ENCODE data around the gene IGSF6.
"Not testable (repeated sequence)": the region's sequence is repeated elsewhere in the genome, so short reads cannot be mapped to it uniquely, and the experiment has no call there.

Gene IGSF6

GRCh38 chr16:21664801-21665492, 12.5 kb upstream of the IGSF6 start:
- H3K27me3 Mint-ChIP-seq (ENCODE audit: low read depth) = peaks cover 33% of the 10 kb centered on the region
- H3K9me3 Mint-ChIP-seq = no peaks in the 10 kb centered on the region
- H3K36me3 Mint-ChIP-seq (ENCODE audit: low read depth) = no peaks in the 10 kb centered on the region
- no peak overlapping the region for H3K4me3 Mint-ChIP-seq
- H3K4me1 Mint-ChIP-seq (ENCODE audit: low read depth) = peaks cover 10% of the 10 kb centered on the region
- H3K27ac Mint-ChIP-seq = no peak overlapping the region

- Mint-ChIP-seq H3K9me3 (no peaks in the 10 kb centered on the region), H3K27ac (no peak within 1 kb of the TSS), H3K27me3 (ENCODE audit: low read depth) (peaks cover 33% of the 10 kb centered on the region), H3K4me1 (ENCODE audit: low read depth) (peaks cover 10% of the 10 kb centered on the region), H3K36me3 (ENCODE audit: low read depth) (no peaks in the 10 kb centered on the region), H3K4me3 (peak within 1 kb of the TSS; percentile 54)
Observed at GRCh38 chr16:21663889-21664647, 11.7 kb upstream of the IGSF6 start, which contains the start of gene OTOA. Gene OTOA, plus strand, starts transcription at chr16:21663968. Its CDS starts 14,547 bp downstream, at chr16:21678515.

- H3K27me3 Mint-ChIP-seq (ENCODE audit: low read depth) = peaks cover 16% of the 10 kb centered on the region
- H3K9me3 Mint-ChIP-seq = no peaks in the 10 kb centered on the region
- no peak overlapping the region for H3K4me3 Mint-ChIP-seq
- peaks cover 10% of the 10 kb centered on the region for H3K36me3 Mint-ChIP-seq (ENCODE audit: low read depth)
- no peak overlapping the region for H3K27ac Mint-ChIP-seq
- H3K4me1 Mint-ChIP-seq (ENCODE audit: low read depth) = peaks cover 26% of the 10 kb centered on the region
Observed at GRCh38 chr16:21659124-21659523, 6.7 kb upstream of the IGSF6 start.

GRCh38 chr16:21656795-21657768, 4.7 kb upstream of the IGSF6 start:
- Mint-ChIP-seq H3K27ac (peak overlapping the region; percentile 47), H3K9me3 (no peaks in the 10 kb centered on the region), H3K27me3 (ENCODE audit: low read depth) (no peaks in the 10 kb centered on the region), H3K4me1 (ENCODE audit: low read depth) (peaks cover 29% of the 10 kb centered on the region), H3K36me3 (ENCODE audit: low read depth) (peaks cover 13% of the 10 kb centered on the region), H3K4me3 (no peak overlapping the region)

GRCh38 chr16:21654881-21655280, 2.5 kb upstream of the IGSF6 start:
- no peaks in the 10 kb centered on the region for H3K9me3 Mint-ChIP-seq
- peaks cover 22% of the 10 kb centered on the region for H3K4me1 Mint-ChIP-seq (ENCODE audit: low read depth)
- H3K27ac Mint-ChIP-seq = no peak overlapping the region
- H3K36me3 Mint-ChIP-seq (ENCODE audit: low read depth) = peaks cover 13% of the 10 kb centered on the region
- no peaks in the 10 kb centered on the region for H3K27me3 Mint-ChIP-seq (ENCODE audit: low read depth)
- H3K4me3 Mint-ChIP-seq = no peak overlapping the region

GRCh38 chr16:21654466-21654865, 2.1 kb upstream of the IGSF6 start:
- no peaks in the 10 kb centered on the region for H3K9me3 Mint-ChIP-seq
- H3K27me3 Mint-ChIP-seq (ENCODE audit: low read depth) = no peaks in the 10 kb centered on the region
- no peak overlapping the region for H3K27ac Mint-ChIP-seq
- H3K4me1 Mint-ChIP-seq (ENCODE audit: low read depth) = peaks cover 22% of the 10 kb centered on the region
- peaks cover 13% of the 10 kb centered on the region for H3K36me3 Mint-ChIP-seq (ENCODE audit: low read depth)
- no peak overlapping the region for H3K4me3 Mint-ChIP-seq

- Mint-ChIP-seq H3K36me3 (ENCODE audit: low read depth) (peaks cover 13% of the 10 kb centered on the region), H3K27ac (no peak overlapping the region), H3K4me3 (no peak overlapping the region), H3K4me1 (ENCODE audit: low read depth) (peaks cover 23% of the 10 kb centered on the region), H3K27me3 (ENCODE audit: low read depth) (no peaks in the 10 kb centered on the region), H3K9me3 (no peaks in the 10 kb centered on the region)
Observed at GRCh38 chr16:21653571-21653970, 1.2 kb upstream of the IGSF6 start.

GRCh38 chr16:21651515-21651914, 893 bp downstream of the IGSF6 start:
- Mint-ChIP-seq H3K27ac (no peak overlapping the region), H3K36me3 (ENCODE audit: low read depth) (peaks cover 16% of the 10 kb centered on the region), H3K9me3 (no peaks in the 10 kb centered on the region), H3K4me3 (no peak overlapping the region), H3K4me1 (ENCODE audit: low read depth) (peaks cover 21% of the 10 kb centered on the region), H3K27me3 (ENCODE audit: low read depth) (no peaks in the 10 kb centered on the region)

GRCh38 chr16:21650521-21650920, 1.9 kb downstream of the IGSF6 start:
- no peak overlapping the region for H3K27ac Mint-ChIP-seq
- peaks cover 28% of the 10 kb centered on the region for H3K4me1 Mint-ChIP-seq (ENCODE audit: low read depth)
- no peak overlapping the region for H3K4me3 Mint-ChIP-seq
- no peaks in the 10 kb centered on the region for H3K9me3 Mint-ChIP-seq
- H3K27me3 Mint-ChIP-seq (ENCODE audit: low read depth) = no peaks in the 10 kb centered on the region
- peaks cover 11% of the 10 kb centered on the region for H3K36me3 Mint-ChIP-seq (ENCODE audit: low read depth)

- not testable (repeated sequence) for H3K36me3 Mint-ChIP-seq (ENCODE audit: low read depth); H3K27ac Mint-ChIP-seq; H3K4me3 Mint-ChIP-seq; H3K9me3 Mint-ChIP-seq; H3K27me3 Mint-ChIP-seq (ENCODE audit: low read depth)
- H3K4me1 Mint-ChIP-seq (ENCODE audit: low read depth) = peaks cover 33% of the 10 kb centered on the region
Observed at GRCh38 chr16:21649826-21650406, 2.5 kb downstream of the IGSF6 start.

GRCh38 chr16:21647562-21648164, 4.7 kb downstream of the IGSF6 start:
- H3K27me3 Mint-ChIP-seq (ENCODE audit: low read depth) = peaks cover 5% of the 10 kb centered on the region
- H3K4me1 Mint-ChIP-seq (ENCODE audit: low read depth) = peaks cover 37% of the 10 kb centered on the region
- H3K36me3 Mint-ChIP-seq (ENCODE audit: low read depth) = peaks cover 6% of the 10 kb centered on the region
- H3K9me3 Mint-ChIP-seq = no peaks in the 10 kb centered on the region
- H3K4me3 Mint-ChIP-seq = peak overlapping the region; percentile 42
- H3K27ac Mint-ChIP-seq = peak overlapping the region; percentile 75

- Mint-ChIP-seq H3K27me3 (ENCODE audit: low read depth) (peaks cover 5% of the 10 kb centered on the region), H3K4me1 (ENCODE audit: low read depth) (peaks cover 37% of the 10 kb centered on the region), H3K4me3 (peak overlapping the region; percentile 68)
Observed at GRCh38 chr16:21646721-21647561, 5.5 kb downstream of the IGSF6 start.

GRCh38 chr16:21646091-21646490, 6.3 kb downstream of the IGSF6 start:
- Mint-ChIP-seq H3K27me3 (ENCODE audit: low read depth) (peaks cover 5% of the 10 kb centered on the region), H3K4me3 (peak overlapping the region; percentile 30), H3K27ac (peak overlapping the region; percentile 76), H3K36me3 (ENCODE audit: low read depth) (peaks cover 4% of the 10 kb centered on the region), H3K9me3 (no peaks in the 10 kb centered on the region), H3K4me1 (ENCODE audit: low read depth) (peaks cover 37% of the 10 kb centered on the region)

More at GRCh38 chr16:21646721-21647561, 5.5 kb downstream of the IGSF6 start:
- Mint-ChIP-seq H3K36me3 (ENCODE audit: low read depth) (peaks cover 4% of the 10 kb centered on the region), H3K9me3 (no peaks in the 10 kb centered on the region), H3K27ac (peak overlapping the region; percentile 88)

All from T-helper 1 cell treated with Interleukin-12 subunit alpha and Interleukin-12 subunit beta and Interleukin-4 antibody, amounts not matched to agents 30 μg/mL and 1 μg/mL, for 36 hours (primary cell).